CD4-positive, alpha-beta T cell (primary cell): Measurements from ENCODE around the gene CTIF. TPM values are rescaled to one million over a fixed set of nuclear protein-coding genes. Genes with fewer than 3 reads are reported as not detected.

Experiments
- ATAC-seq: fragments of 200-7000 bp; cut with Tn5 transposase; one replicate; pipeline ENCODE4 v1.10.0; 2022; ENCODE audit warnings: mild to moderate bottlenecking; ENCODE audit not compliant: poor library complexity
- CTCF ChIA-PET: fragments of 350-600 bp; sonication (Branson Sonifier 250); formaldehyde crosslinking; loops from one replicate; lab custom pipeline; 2021; ENCODE audit warnings: antibody characterized with exemption, inconsistent platforms; lab: Charles Lee
- POLR2A ChIA-PET: fragments of 350-600 bp; sonication (Branson Sonifier 250); formaldehyde crosslinking; loops from one replicate; lab custom pipeline; 2021; ENCODE audit warnings: antibody characterized with exemption, inconsistent platforms; lab: Charles Lee
- DNase-seq, 14 experiments: peaks; one replicate each; pipeline ENCODE4 v3.0.0-alpha.2; 2013 to 2020; ENCODE audit warnings: mixed read lengths in 2 of 14
- H3K27ac ChIP-seq, 2 donors: one replicate each; pipeline versions ENCODE4 v1.5.1 to v1.7.0; 2013; ENCODE audit warnings: low read length in 2 of 2, low read depth in 1 of 2, mild to moderate bottlenecking in 1 of 2
- H3K27me3 ChIP-seq, 2 experiments: 1 replicate in 1 of 2; 2 replicates in 1 of 2; pipeline versions ENCODE4 v1.6.1 to v1.7.0; 2013; ENCODE audit warnings: low read length in 2 of 2, control low read depth in 1 of 2, mild to moderate bottlenecking in 1 of 2, moderate library complexity in 1 of 2; ENCODE audit not compliant: insufficient read depth in 2 of 2, control insufficient read depth in 1 of 2
- H3K36me3 ChIP-seq: one replicate; pipeline ENCODE4 v1.6.1; 2013; ENCODE audit warnings: low read length, control low read depth; ENCODE audit not compliant: insufficient read depth
- H3K4me1 ChIP-seq: one replicate; pipeline ENCODE4 v1.6.1; 2013; ENCODE audit warnings: low read length, control low read depth; ENCODE audit not compliant: insufficient read depth
- H3K4me3 ChIP-seq: one replicate; pipeline ENCODE4 v1.5.1; 2013; ENCODE audit warnings: mild to moderate bottlenecking, low read length, moderate library complexity
- H3K9me3 ChIP-seq, 2 experiments: 1 replicate in 1 of 2; 2 replicates in 1 of 2; pipeline versions ENCODE4 v1.6.1 to v1.7.0; 2013; ENCODE audit warnings: low read length in 2 of 2, mild to moderate bottlenecking in 2 of 2, control low read depth in 1 of 2, moderate library complexity in 1 of 2; ENCODE audit not compliant: control insufficient read depth in 1 of 2, insufficient read depth in 1 of 2
- H3K27ac Mint-ChIP-seq: one replicate; pipeline ENCODE4 v1.8.0; 2020; ENCODE audit warnings: mixed read lengths
- H3K27me3 Mint-ChIP-seq: one replicate; pipeline ENCODE4 v1.8.0; 2021; ENCODE audit warnings: mixed read lengths
- H3K36me3 Mint-ChIP-seq: one replicate; pipeline ENCODE4 v1.8.0; 2021; ENCODE audit warnings: low read depth, mixed read lengths
- H3K4me1 Mint-ChIP-seq: one replicate; pipeline ENCODE4 v1.8.0; 2021; ENCODE audit warnings: low read depth, mixed read lengths
- H3K4me3 Mint-ChIP-seq: one replicate; pipeline ENCODE4 v1.8.0; 2020; ENCODE audit warnings: mild to moderate bottlenecking, mixed read lengths
- H3K9me3 Mint-ChIP-seq: one replicate; pipeline ENCODE4 v1.8.0; 2020; ENCODE audit warnings: mixed read lengths
- CTCF ChIP-seq: fragments of 200-600 bp; IDR thresholded peaks from one replicate; pipeline ENCODE4 v1.8.0; 2022; ENCODE audit warnings: antibody characterized with exemption, mild to moderate bottlenecking
- intact Hi-C, 2 experiments: fragments of 100-400 bp; cut with DNase I in 1 of 2; cut with micrococcal nuclease in 1 of 2; formaldehyde crosslinking; loops; one replicate each; pipeline versions ENCODE4 v1.15.1 to v1.9.0; 2023 to 2025; cut with DNase I, micrococcal nuclease
- total RNA-seq, 174 experiments: library from RNA in 2 of 174; stranded (reverse) in 2 of 174; gene quantifications; one replicate each; pipeline ENCODE4 v1.2.3 and lab custom pipeline; 2021 to 2026

Gene CTIF
- total RNA-seq, 2 experiments from 2014 or later, result 1.1 to 2.9 TPM

- no peaks in the 10 kb centered on the region for H3K36me3 Mint-ChIP-seq
- no peaks in the 10 kb centered on the region for H3K36me3 ChIP-seq
- H3K4me3 Mint-ChIP-seq, result no peak overlapping the region
- no peak overlapping the region for H3K4me3 ChIP-seq
- TF ChIP-seq CTCF, result no peak
- intact Hi-C loops, result no loop called here
- H3K27me3 Mint-ChIP-seq, result no peaks in the 10 kb centered on the region
- no peak overlapping the region for H3K27ac ChIP-seq
- H3K4me1 Mint-ChIP-seq, result peaks cover 9% of the 10 kb centered on the region
- H3K9me3 Mint-ChIP-seq, result no peaks in the 10 kb centered on the region
- H3K9me3 ChIP-seq, result no peaks in the 10 kb centered on the region
- no peak for ATAC-seq
- no peak for DNase-seq
- POLR2A ChIA-PET, result no interaction called here
- CTCF ChIA-PET, result no interaction called here
- no peak overlapping the region for H3K27ac Mint-ChIP-seq
- no peaks in the 10 kb centered on the region for H3K27me3 ChIP-seq
- H3K4me1 ChIP-seq, result peaks cover 2% of the 10 kb centered on the region
Measured at GRCh38 chr18:48880931-48881330, 342.1 kb downstream of the CTIF start.

GRCh38 chr18:48882379-48882778, 343.5 kb downstream of the CTIF start:
- no peaks in the 10 kb centered on the region for H3K36me3 Mint-ChIP-seq
- Histone ChIP-seq H3K4me1 (peaks cover 2% of the 10 kb centered on the region), H3K27ac (no peak overlapping the region), H3K4me3 (no peak overlapping the region), H3K36me3 (no peaks in the 10 kb centered on the region), H3K9me3 (no peaks in the 10 kb centered on the region), H3K27me3 (no peaks in the 10 kb centered on the region)
- ATAC-seq (no peak), DNase-seq (no peak)
- H3K27ac Mint-ChIP-seq, result no peak overlapping the region
- intact Hi-C loops, result no loop called here
- no peak overlapping the region for H3K4me3 Mint-ChIP-seq
- CTCF ChIA-PET, result no interaction called here
- peaks cover 9% of the 10 kb centered on the region for H3K4me1 Mint-ChIP-seq
- POLR2A ChIA-PET, result no interaction called here
- no peaks in the 10 kb centered on the region for H3K27me3 Mint-ChIP-seq
- TF ChIP-seq CTCF, result no peak
- no peaks in the 10 kb centered on the region for H3K9me3 Mint-ChIP-seq

GRCh38 chr18:48884306-48884705, 345.5 kb downstream of the CTIF start:
- intact Hi-C loops, result no loop called here
- ChIA-PET CTCF (no interaction called here), POLR2A (no interaction called here)

More at GRCh38 chr18:48884306-48884705, 345.5 kb downstream of the CTIF start:
- no peaks in the 10 kb centered on the region for H3K36me3 Mint-ChIP-seq
- no peaks in the 10 kb centered on the region for H3K27me3 ChIP-seq
- H3K4me3 ChIP-seq, result no peak overlapping the region
- peaks cover 2% of the 10 kb centered on the region for H3K4me1 ChIP-seq
- no peaks in the 10 kb centered on the region for H3K36me3 ChIP-seq
- no peak overlapping the region for H3K4me3 Mint-ChIP-seq
- peaks cover 9% of the 10 kb centered on the region for H3K4me1 Mint-ChIP-seq
- H3K9me3 ChIP-seq, result no peaks in the 10 kb centered on the region
- DNase-seq (no peak), ATAC-seq (no peak)
- H3K27ac Mint-ChIP-seq, result no peak overlapping the region
- TF ChIP-seq CTCF, result no peak
- H3K27ac ChIP-seq, result no peak overlapping the region
- no peaks in the 10 kb centered on the region for H3K27me3 Mint-ChIP-seq
- H3K9me3 Mint-ChIP-seq, result no peaks in the 10 kb centered on the region
